ENCODE measurements around the gene ZNF219.
A peak's percentile ranks its signal among the peaks of the same experiment; 100 is the strongest.

The ZNF219 gene

DNA sequence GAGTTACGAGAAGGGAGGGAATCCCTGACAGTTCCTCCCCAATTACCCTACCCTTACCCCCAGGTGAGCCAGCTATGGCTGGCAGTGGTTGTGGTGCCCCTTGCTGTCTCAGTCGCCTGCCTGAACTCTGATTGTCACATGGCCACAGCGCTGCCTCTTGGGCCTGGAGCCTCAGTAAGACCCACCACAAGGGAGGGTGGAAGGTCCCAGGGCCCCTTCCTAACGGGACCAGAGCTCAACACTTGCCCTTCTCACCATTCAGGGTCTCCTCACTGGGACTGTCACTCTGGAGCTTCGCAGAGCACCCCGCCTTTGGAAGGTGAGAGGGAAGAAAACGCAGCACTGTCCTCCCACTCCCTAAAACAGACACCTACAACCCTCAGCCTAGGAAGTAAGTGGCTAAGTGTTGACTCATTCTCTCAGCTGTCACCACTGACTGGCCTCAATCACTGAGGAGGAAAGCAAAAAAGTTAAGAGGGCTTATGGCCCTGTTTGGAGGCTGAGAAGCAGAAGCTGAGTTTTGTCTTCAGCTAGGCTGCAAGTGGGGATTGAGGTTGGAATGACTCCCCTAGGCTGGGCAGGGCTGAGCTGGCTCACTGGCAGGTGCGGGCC is 3.5 kb upstream of the ZNF219 start:
- no peak for DNase-seq

- DNase-seq, result no peak
Measured at GRCh38 chr14:21100931-21101330, 2.5 kb upstream of the ZNF219 start, which contains the start of gene TMEM253. Gene TMEM253 (plus strand): TSS chr14:21101066. CDS start chr14:21101344, 278 bp downstream.

DNA sequence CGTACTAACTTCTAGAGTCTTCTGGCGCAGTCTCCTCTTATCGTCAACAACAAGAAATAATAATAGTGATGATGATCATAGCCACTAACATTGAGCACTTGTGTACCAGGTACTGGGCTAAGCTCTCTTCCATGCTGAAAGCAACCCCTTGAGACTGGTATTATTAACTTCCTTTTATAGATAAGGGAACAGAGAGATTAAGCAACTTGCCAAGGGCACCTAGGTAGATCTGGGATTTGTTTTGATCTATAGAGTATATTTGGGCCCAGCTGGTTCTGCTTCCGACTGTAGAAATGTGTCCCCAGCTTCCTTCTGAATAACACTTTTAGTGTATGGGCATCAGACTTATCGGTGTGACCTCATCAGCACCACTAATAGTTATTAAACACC is 1.1 kb upstream of the ZNF219 start:
- DNase-seq, result no peak

GRCh38 chr14:21098892-21099595 is 589 bp upstream of the ZNF219 start:
- DNase-seq, result no peak

GRCh38 chr14:21097636-21098075 is 799 bp downstream of the ZNF219 start:
- no peak for DNase-seq

GRCh38 chr14:21096978-21097635 is 1.3 kb downstream of the ZNF219 start:
- no peak for DNase-seq

- no peak for DNase-seq
Measured at GRCh38 chr14:21096438-21096837, 2.0 kb downstream of the ZNF219 start.

DNA sequence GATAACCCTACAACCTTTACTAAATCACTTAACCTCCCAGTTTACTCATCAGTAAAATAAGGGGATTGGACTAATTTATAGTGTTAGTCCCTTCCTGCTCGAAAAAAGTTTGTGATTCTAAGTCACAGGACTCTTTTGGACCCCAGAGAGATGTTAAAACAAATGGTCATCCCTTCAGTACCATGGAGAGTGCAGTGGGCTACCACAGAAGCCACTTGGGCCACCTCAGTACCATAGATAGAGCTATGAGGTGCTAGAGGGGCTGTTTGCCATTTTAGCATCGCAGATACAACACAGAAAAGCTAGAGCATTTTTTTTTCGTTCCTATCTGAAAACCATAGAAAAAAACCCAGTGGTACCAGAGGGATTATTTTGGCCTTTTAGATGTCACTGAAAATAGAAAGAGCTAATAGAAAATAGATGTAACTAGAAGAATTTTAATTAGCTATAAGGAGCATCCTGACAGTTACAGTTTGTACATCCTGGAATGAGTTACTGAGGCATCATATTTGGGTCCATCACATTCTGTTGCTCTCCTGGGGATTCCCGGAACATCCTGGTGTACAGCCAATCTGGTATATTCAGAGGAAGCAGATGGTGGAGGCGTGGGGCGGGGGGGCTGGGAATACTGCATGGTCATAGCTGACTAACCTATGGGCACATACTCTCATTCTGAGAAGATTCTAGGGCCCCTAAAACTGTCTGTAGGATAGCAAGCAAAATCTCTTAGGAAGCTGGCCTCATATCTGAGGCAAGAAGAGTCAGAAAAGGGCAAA is 2.8 kb downstream of the ZNF219 start:
- no peak for DNase-seq

GRCh38 chr14:21093769-21094681 is 4.4 kb downstream of the ZNF219 start:
- DNase-seq, result peak; percentile 60

- no peak for DNase-seq
Measured at GRCh38 chr14:21093018-21093417, 5.4 kb downstream of the ZNF219 start.

DNA sequence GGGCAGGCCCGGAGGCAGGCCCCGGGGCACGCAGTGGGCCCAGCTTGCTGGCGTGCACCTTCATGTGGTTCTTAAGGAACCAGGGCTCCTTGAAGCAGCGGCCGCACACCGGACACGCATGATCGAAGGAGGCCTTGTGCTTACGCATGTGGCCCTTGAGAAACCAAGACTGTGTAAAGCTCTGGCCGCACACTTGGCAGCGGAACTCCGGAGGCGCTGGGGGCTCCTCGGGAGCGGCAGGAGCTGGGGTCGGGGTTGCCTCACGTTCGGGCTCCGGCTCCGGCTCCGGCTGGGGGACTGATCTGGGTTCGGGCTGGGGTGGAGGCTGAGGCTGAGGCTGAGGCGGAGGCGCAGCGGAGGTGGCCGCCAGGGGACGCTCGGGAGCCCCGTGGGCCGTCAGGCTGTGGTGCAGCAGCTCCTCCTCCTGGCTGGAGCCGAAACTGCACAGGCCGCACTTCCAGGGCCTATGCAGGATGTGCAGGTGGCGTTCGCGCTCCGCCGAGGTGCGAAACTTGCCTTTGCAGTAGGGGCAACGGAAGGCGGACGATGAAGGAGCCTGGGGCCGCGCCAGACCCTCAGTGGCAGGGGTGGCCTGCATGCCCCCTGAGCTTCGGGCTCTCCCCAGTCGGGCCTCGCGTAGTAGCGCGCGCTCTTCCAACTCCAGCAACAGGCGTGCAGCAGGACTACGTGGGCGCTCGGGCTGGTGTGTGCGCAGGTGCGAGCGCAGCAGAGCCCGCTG is 6.0 kb downstream of the ZNF219 start:
- DNase-seq, result peak; percentile 86

- no peak for DNase-seq
Measured at GRCh38 chr14:21091821-21092272, 6.6 kb downstream of the ZNF219 start.

DNA sequence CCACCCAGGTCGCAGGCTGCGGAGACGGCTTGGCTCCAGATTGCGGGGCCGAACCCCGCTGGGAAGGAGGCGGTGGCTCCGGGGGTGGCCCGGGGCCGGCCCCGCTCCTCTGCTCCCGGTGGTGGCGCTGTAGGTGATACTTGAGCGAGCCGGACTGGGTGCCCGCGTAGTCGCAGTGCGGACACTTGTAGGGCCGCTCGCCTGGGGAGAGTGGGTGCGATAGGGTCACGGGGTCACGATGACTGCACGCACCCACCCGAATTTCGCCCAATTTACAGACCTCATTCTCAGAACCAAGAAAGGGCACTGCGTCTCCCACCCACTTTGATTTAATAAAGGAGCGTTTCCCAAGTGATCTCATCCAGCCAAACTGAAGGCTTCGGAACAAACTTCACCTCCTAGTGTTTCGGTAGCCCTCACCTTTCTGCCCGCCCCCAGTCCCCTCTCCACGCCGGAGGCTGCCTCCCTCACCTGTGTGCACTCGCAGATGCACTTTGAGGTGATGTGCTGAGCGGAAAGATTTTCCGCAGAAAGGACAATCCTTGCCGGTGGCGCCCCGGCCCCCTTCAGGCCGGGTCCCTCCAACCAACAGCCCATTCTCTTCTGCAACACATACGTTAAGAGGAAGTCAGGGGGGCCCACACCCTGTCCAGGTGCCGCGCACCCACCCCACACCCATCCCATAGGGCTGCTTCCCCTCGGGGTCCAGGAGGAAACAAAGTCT is 7.4 kb downstream of the ZNF219 start:
- no peak for DNase-seq

DNA sequence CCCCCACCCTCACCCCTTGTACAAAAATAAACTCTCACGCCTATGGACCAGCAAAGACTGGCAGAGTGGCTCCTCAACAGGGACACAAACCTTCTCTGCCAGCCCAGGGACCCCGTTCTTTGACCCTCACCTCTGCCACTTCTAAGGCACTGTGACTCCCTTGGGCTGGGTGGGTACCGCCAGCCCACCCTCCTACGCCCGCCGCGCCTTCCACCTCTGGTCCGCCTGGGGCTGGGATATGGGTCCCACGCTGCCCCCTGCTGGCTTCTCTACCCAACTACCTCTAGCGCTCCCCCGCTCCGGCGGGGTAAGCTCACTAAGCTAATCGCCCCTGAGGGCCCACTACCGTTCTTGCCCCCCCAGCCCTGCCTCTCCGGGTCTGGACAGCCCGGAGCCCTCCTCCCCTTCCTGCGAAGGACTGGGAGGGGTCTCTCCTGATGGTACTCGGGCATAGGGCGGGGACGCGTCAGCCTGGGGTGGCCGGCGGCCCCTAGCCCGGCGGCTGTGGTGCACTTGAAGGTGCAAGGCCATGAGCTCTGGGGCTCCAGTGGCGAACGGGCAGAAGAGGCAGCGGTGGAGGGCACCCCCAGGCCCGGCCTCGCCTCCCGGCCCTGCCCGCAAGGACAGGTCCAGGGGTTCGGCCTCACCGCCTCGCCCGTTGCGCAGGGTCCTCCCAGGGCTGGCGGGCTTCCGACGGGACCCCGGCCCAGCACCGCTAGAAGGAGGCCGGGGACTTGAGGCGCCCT is 8.1 kb downstream of the ZNF219 start:
- no peak for DNase-seq

- no peak for DNase-seq
Measured at GRCh38 chr14:21089877-21090193, 8.6 kb downstream of the ZNF219 start.

DNA sequence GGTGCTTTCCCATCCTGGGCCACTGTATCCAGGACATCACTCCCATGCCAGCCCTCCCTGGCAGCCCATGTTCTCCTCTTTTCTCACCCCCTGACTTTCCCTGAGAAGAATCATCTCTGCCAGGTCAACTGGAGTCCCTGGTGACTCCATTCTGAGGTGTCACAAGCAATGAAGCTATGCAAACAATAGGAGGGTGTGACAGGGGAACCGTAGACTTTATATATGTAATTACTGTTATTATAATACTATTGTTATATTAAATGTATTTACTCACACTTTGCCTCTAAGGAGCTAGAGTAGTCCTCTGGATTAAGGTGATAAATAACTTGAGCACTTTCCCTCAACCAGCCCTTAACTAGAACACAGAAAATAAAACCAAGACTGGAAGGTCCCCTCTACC is 9.2 kb downstream of the ZNF219 start:
- DNase-seq, result no peak

GRCh38 chr14:21088687-21089086 is 9.8 kb downstream of the ZNF219 start:
- no peak for DNase-seq

DNA sequence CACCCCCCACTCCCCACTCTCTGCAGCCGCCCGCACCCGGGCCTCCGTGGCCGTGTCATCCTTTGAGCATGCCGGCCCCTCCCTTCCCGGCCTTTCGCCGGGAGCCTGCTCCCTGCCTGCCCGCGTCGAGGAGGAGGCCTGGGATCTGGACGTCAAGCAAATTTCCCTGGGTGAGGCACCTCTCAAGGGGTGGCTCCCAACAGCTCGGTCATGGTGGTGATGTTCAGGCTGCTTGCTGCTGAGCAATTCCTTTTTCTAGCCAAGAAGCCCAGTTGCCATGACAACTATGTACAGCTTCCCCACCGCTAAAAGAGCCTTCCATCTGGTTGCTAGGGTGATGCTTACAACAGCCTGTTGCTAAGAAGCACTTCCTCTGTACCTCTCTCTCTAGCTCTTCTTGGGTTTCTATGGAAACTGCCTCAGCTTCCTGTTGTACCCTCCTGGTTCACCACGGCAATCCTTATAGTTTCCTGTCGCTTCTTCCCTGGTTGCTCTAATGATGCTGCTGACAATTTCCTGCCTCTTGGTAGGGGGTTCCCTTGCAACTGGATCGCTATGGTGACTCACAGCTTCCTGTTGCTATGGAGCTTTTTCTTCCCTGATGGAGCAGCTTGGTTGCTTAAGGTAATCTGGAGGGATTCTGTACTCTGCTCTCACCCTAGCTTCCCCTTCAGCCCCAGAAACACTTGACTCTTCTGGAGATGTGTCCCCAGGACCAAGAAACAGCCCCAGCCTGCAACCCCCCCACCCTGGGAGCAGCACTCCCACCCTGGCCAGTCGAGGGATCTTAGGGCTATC is 11.0 kb downstream of the ZNF219 start:
- peak; percentile 71 for DNase-seq

DNA sequence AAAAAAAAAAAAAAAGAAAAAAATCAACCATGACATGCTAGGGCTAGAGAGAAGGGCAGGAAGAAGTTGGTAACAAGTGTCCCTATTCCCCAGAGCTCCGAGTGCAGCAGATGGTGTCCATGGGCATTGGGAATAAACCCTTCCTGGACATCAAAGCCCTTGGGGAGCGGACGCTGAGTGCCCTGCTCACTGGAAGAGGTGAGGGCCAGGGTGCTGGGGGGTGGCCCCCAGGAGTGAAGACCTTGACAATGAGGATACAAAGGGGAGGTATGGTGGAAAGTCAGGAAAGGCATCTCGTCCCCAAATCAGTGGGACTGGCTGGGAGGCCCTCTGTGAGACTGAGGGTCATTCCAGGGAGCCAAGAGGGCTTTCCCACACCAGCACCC is 11.6 kb downstream of the ZNF219 start:
- no peak for DNase-seq

Measured in right hindlimb (tissue), 1 donor.